Trophoblast cell (in vitro differentiated cells and primary cell): ENCODE results near the gene KDM2A.

ENCODE experiments used
- DNase-seq, 2 donors: peaks; one replicate each; pipeline ENCODE4 v3.0.0-alpha.2; 2016
- H2AFZ ChIP-seq: 2 replicates; pipeline ENCODE4 v1.6.1; 2013; ENCODE audit warnings: low read length, moderate library complexity, mild to moderate bottlenecking; ENCODE audit not compliant: insufficient read depth, poor library complexity
- H2AK5ac ChIP-seq: 2 replicates; pipeline ENCODE4 v1.6.1; 2013; ENCODE audit warnings: mild to moderate bottlenecking, low read length
- H2BK120ac ChIP-seq: 2 replicates; pipeline ENCODE4 v1.6.1; 2013; ENCODE audit warnings: low read length, mild to moderate bottlenecking, moderate library complexity; ENCODE audit not compliant: insufficient read depth, poor library complexity
- H2BK12ac ChIP-seq: 2 replicates; pipeline ENCODE4 v1.6.1; 2013; ENCODE audit warnings: mild to moderate bottlenecking, low read length, moderate library complexity
- H2BK5ac ChIP-seq: 2 replicates; pipeline ENCODE4 v1.6.1; 2013; ENCODE audit warnings: low read length, low read depth, moderate library complexity, mild to moderate bottlenecking; ENCODE audit not compliant: poor library complexity
- H3K14ac ChIP-seq: 2 replicates; pipeline ENCODE4 v1.6.1; 2013; ENCODE audit warnings: mild to moderate bottlenecking, low read length
- H3K18ac ChIP-seq: 2 replicates; pipeline ENCODE4 v1.6.1; 2013; ENCODE audit warnings: mild to moderate bottlenecking, low read length
- H3K23ac ChIP-seq: 2 replicates; pipeline ENCODE4 v1.6.1; 2013; ENCODE audit warnings: low read length
- H3K27ac ChIP-seq: 2 replicates; pipeline ENCODE4 v1.5.1; 2013; ENCODE audit warnings: low read depth, mild to moderate bottlenecking, inconsistent platforms, low read length, moderate library complexity
- H3K27me3 ChIP-seq: 2 replicates; pipeline ENCODE4 v1.6.1; 2013; ENCODE audit warnings: inconsistent platforms, mild to moderate bottlenecking, low read length, moderate library complexity; ENCODE audit not compliant: insufficient read depth
- H3K36me3 ChIP-seq, 2 experiments: 1 replicate in 1 of 2; 2 replicates in 1 of 2; pipeline ENCODE4 v1.6.1; 2013; ENCODE audit warnings: low read length in 2 of 2, mild to moderate bottlenecking in 2 of 2, moderate library complexity in 1 of 2; ENCODE audit not compliant: insufficient read depth in 2 of 2, control insufficient read depth in 1 of 2
- H3K4ac ChIP-seq: 2 replicates; pipeline ENCODE4 v1.6.1; 2013; ENCODE audit warnings: low read depth, mild to moderate bottlenecking, low read length, moderate library complexity
- H3K4me1 ChIP-seq, 2 experiments: 1 replicate in 1 of 2; 2 replicates in 1 of 2; pipeline ENCODE4 v1.6.1; 2013; ENCODE audit warnings: low read length in 2 of 2, mild to moderate bottlenecking in 2 of 2, moderate library complexity in 1 of 2; ENCODE audit not compliant: insufficient read depth in 2 of 2, control insufficient read depth in 1 of 2
- H3K4me2 ChIP-seq: 2 replicates; pipeline ENCODE4 v1.6.1; 2013; ENCODE audit warnings: inconsistent platforms, mild to moderate bottlenecking, low read length, moderate library complexity
- H3K4me3 ChIP-seq: 2 replicates; pipeline ENCODE4 v1.5.1; 2013; ENCODE audit warnings: mild to moderate bottlenecking, low read depth, low read length, inconsistent platforms
- H3K79me1 ChIP-seq: one replicate; pipeline ENCODE4 v1.6.1; 2013; ENCODE audit warnings: low read length
- H3K79me2 ChIP-seq: 2 replicates; pipeline ENCODE4 v1.6.1; 2013; ENCODE audit warnings: low read length, mild to moderate bottlenecking; ENCODE audit not compliant: control insufficient read depth, insufficient read depth, poor library complexity
- H3K9ac ChIP-seq: 2 replicates; pipeline ENCODE4 v1.6.1; 2013; ENCODE audit warnings: mild to moderate bottlenecking, low read length
- H3K9me3 ChIP-seq: 2 replicates; pipeline ENCODE4 v1.6.1; 2013; ENCODE audit warnings: low read depth, mild to moderate bottlenecking, control low read depth, inconsistent platforms, low read length; ENCODE audit not compliant: insufficient read depth
- H4K12ac ChIP-seq: 2 replicates; pipeline ENCODE4 v1.6.1; 2013; ENCODE audit warnings: low read depth, mild to moderate bottlenecking, low read length, moderate library complexity
- H4K8ac ChIP-seq: 2 replicates; pipeline ENCODE4 v1.6.1; 2013; ENCODE audit warnings: low read depth, mild to moderate bottlenecking, low read length, moderate library complexity
- H4K91ac ChIP-seq: one replicate; pipeline ENCODE4 v1.6.1; 2013; ENCODE audit warnings: low read depth, mild to moderate bottlenecking, low read length, moderate library complexity
- WGBS: extraction: QIAGEN DNeasy Blood & Tissue Kit; methylation state at CpG from one replicate; pipeline ENCODE4 v1.1.7; 2013; ENCODE audit warnings: missing lambda C conversion rate; ENCODE audit not compliant: insufficient read length, insufficient coverage; ENCODE audit errors: extremely low coverage; 5-methylcytosine and 5-hydroxymethylcytosine counted together

The KDM2A gene

GRCh38 chr11:67262731-67263675 lies 143.9 kb downstream of the KDM2A start:
- Histone ChIP-seq H3K79me2 (peaks cover 9% of the 10 kb centered on the region), H3K79me1 (peaks cover 10% of the 10 kb centered on the region), H3K23ac (no peak overlapping the region), H2AK5ac (no peak overlapping the region), H4K8ac (peak overlapping the region; percentile 62), H2BK120ac (no peak overlapping the region), H2BK5ac (no peak overlapping the region), H3K27ac (no peak overlapping the region), H3K36me3 (peaks cover 3 to 4% of the 10 kb centered on the region in 2 experiments), H3K14ac (peak overlapping the region; percentile 12), H3K4me3 (no peak overlapping the region), H4K91ac (peak overlapping the region; percentile 27), H3K4me1 (peaks cover 11 to 24% of the 10 kb centered on the region in 2 experiments), H3K18ac (no peak overlapping the region), H4K12ac (peak overlapping the region; percentile 39), H3K9ac (no peak overlapping the region), H3K27me3 (no peaks in the 10 kb centered on the region), H3K4me2 (no peak overlapping the region), H3K4ac (no peak overlapping the region), H2AFZ (peak overlapping the region; percentile 64), H2BK12ac (no peak overlapping the region), H3K9me3 (no peaks in the 10 kb centered on the region)
- peak; percentile 68 to 87 for DNase-seq
- no CpG with 5 or more reads among the region's 22 CpGs for WGBS

DNA sequence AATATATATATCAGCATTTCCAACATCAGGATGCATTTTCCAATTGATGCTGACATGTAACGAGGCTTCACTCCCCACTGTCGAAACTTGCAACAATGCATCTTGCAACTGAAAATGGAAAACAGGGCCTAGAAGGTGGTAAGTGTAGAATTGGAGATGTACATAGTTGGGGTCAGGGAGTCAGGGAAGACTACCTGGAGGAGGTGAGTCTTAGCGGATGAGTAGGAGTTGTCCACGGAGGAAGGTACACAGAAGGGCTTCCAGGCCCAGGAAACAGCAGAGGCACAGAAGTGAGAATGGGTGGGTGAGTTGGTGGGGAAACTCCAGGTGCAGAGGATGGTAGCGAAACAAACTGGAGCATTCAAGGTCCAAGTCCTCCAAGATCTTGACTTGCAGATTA lies 145.2 kb downstream of the KDM2A start:
- H3K9me3 ChIP-seq, result no peaks in the 10 kb centered on the region
- no peak overlapping the region for H3K23ac ChIP-seq
- no peaks in the 10 kb centered on the region for H3K27me3 ChIP-seq
- H4K12ac ChIP-seq, result no peak overlapping the region
- no CpG with 5 or more reads among the region's 5 CpGs for WGBS
- no peak for DNase-seq
- H3K4me3 ChIP-seq, result no peak overlapping the region
- H3K9ac ChIP-seq, result no peak overlapping the region
- no peak overlapping the region for H2BK12ac ChIP-seq
- no peak overlapping the region for H3K18ac ChIP-seq
- no peak overlapping the region for H3K4me2 ChIP-seq
- peaks cover 10 to 11% of the 10 kb centered on the region in 2 experiments for H3K36me3 ChIP-seq
- peaks cover 15 to 25% of the 10 kb centered on the region in 2 experiments for H3K4me1 ChIP-seq
- peaks cover 9% of the 10 kb centered on the region for H3K79me2 ChIP-seq
- H2AK5ac ChIP-seq, result no peak overlapping the region
- H2BK5ac ChIP-seq, result no peak overlapping the region
- no peak overlapping the region for H3K4ac ChIP-seq
- no peak overlapping the region for H4K91ac ChIP-seq
- H2BK120ac ChIP-seq, result no peak overlapping the region
- H3K79me1 ChIP-seq, result peaks cover 10% of the 10 kb centered on the region
- no peak overlapping the region for H3K27ac ChIP-seq
- no peak overlapping the region for H4K8ac ChIP-seq
- no peak overlapping the region for H2AFZ ChIP-seq
- H3K14ac ChIP-seq, result no peak overlapping the region

- no peak overlapping the region for H3K18ac ChIP-seq
- H2BK5ac ChIP-seq, result no peak overlapping the region
- H3K27me3 ChIP-seq, result no peaks in the 10 kb centered on the region
- H2BK12ac ChIP-seq, result no peak overlapping the region
- H3K79me2 ChIP-seq, result peaks cover 11% of the 10 kb centered on the region
- peaks cover 10 to 11% of the 10 kb centered on the region in 2 experiments for H3K36me3 ChIP-seq
- H3K79me1 ChIP-seq, result peaks cover 10% of the 10 kb centered on the region
- H3K14ac ChIP-seq, result no peak overlapping the region
- H2BK120ac ChIP-seq, result no peak overlapping the region
- H2AFZ ChIP-seq, result no peak overlapping the region
- H3K4me3 ChIP-seq, result no peak overlapping the region
- DNase-seq, result no peak
- no peak overlapping the region for H4K12ac ChIP-seq
- peaks cover 23 to 33% of the 10 kb centered on the region in 2 experiments for H3K4me1 ChIP-seq
- no CpG with 5 or more reads among the region's 7 CpGs for WGBS
- H4K8ac ChIP-seq, result no peak overlapping the region
- no peaks in the 10 kb centered on the region for H3K9me3 ChIP-seq
- H3K9ac ChIP-seq, result no peak overlapping the region
- H3K27ac ChIP-seq, result no peak overlapping the region
- H2AK5ac ChIP-seq, result no peak overlapping the region
- H3K23ac ChIP-seq, result no peak overlapping the region
- no peak overlapping the region for H3K4ac ChIP-seq
- no peak overlapping the region for H3K4me2 ChIP-seq
- no peak overlapping the region for H4K91ac ChIP-seq
Measured at GRCh38 chr11:67264877-67265632, 146.0 kb downstream of the KDM2A start.

GRCh38 chr11:67265633-67266448 lies 146.8 kb downstream of the KDM2A start:
- Histone ChIP-seq H2BK12ac (peak overlapping the region; percentile 14), H2AFZ (no peak overlapping the region), H3K79me2 (peaks cover 11% of the 10 kb centered on the region), H3K14ac (no peak overlapping the region), H2AK5ac (no peak overlapping the region), H3K79me1 (peaks cover 10% of the 10 kb centered on the region), H3K9ac (peak overlapping the region; percentile 33), H3K27ac (no peak overlapping the region), H3K18ac (no peak overlapping the region), H3K23ac (no peak overlapping the region), H3K4me2 (peak overlapping the region; percentile 44), H4K12ac (peak overlapping the region; percentile 20), H3K4ac (no peak overlapping the region), H2BK5ac (no peak overlapping the region), H3K4me3 (no peak overlapping the region), H3K9me3 (no peaks in the 10 kb centered on the region), H3K4me1 (peaks cover 29 to 39% of the 10 kb centered on the region in 2 experiments), H4K8ac (peak overlapping the region; percentile 16), H4K91ac (peak overlapping the region; percentile 30), H3K27me3 (no peaks in the 10 kb centered on the region), H2BK120ac (no peak overlapping the region), H3K36me3 (peaks cover 10 to 11% of the 10 kb centered on the region in 2 experiments)
- peak; percentile 63 to 87 for DNase-seq
- no CpG with 5 or more reads among the region's 54 CpGs for WGBS
